ENCODE results near the gene MRPL24. TPM values are rescaled to one million over a fixed set of nuclear protein-coding genes. Genes with fewer than 3 reads are reported as not detected.

Gene MRPL24
- total RNA-seq, 1 donor from 2014 or later = 25.1 TPM

DNA sequence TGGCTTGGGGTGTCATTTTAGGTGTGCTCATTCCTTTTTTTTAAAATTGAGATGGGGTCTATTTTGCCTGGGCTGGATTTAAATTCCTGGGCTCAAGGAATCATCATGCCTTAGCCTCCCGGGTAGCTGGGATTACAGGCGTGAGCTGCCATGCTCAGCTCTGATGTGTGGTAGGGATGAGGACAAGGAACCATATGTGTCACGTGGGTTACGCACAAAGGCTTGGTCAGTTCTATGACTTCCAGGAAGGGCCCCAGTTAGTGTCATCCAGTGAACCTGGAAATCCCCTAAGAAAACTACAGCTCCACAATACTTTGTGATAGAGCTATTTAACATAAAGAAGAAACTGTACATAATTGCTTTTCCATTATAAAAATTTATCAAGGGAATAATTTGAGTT, 19.4 kb downstream of the MRPL24 start:
- DNase-seq = no peak
- Mint-ChIP-seq H3K4me1 (ENCODE audit: low read depth, unreplicated experiment) (no peaks in the 10 kb centered on the region), H3K27ac (ENCODE audit: unreplicated experiment) (no peak overlapping the region), H3K4me3 (ENCODE audit: unreplicated experiment) (no peak overlapping the region), H3K27me3 (ENCODE audit: unreplicated experiment) (no peaks in the 10 kb centered on the region), H3K36me3 (ENCODE audit: unreplicated experiment) (peaks cover 5% of the 10 kb centered on the region), H3K9me3 (ENCODE audit: unreplicated experiment) (no peaks in the 10 kb centered on the region)
- TF ChIP-seq, protein P1, sequence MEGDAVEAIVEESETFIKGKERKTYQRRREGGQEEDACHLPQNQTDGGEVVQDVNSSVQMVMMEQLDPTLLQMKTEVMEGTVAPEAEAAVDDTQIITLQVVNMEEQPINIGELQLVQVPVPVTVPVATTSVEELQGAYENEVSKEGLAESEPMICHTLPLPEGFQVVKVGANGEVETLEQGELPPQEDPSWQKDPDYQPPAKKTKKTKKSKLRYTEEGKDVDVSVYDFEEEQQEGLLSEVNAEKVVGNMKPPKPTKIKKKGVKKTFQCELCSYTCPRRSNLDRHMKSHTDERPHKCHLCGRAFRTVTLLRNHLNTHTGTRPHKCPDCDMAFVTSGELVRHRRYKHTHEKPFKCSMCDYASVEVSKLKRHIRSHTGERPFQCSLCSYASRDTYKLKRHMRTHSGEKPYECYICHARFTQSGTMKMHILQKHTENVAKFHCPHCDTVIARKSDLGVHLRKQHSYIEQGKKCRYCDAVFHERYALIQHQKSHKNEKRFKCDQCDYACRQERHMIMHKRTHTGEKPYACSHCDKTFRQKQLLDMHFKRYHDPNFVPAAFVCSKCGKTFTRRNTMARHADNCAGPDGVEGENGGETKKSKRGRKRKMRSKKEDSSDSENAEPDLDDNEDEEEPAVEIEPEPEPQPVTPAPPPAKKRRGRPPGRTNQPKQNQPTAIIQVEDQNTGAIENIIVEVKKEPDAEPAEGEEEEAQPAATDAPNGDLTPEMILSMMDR (IDR thresholded peaks at IDR 0.05; ENCODE audit: partially characterized antibody, unreplicated experiment) = no peak

DNA sequence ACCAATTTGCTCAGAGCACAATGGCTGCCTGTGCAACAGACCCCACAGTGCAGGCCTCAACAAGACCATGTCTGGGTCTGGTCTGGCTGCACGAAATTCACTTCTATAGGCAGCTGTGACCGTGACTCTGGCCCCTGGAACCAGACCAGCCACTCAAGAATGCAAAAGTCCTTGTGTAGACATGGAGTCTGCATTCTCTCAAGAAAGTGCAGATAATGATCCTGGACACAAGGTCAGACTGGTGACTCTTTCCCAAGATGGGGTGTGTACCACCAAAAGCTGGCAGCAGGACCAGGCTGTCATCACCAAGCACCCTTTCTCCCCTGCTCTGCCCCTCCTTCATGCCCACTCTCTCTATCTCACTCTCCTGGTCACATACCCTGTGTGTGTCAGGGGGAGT, 19.8 kb downstream of the MRPL24 start:
- Mint-ChIP-seq H3K4me3 (ENCODE audit: unreplicated experiment) (no peak overlapping the region), H3K9me3 (ENCODE audit: unreplicated experiment) (no peaks in the 10 kb centered on the region), H3K36me3 (ENCODE audit: unreplicated experiment) (peaks cover 5% of the 10 kb centered on the region), H3K4me1 (ENCODE audit: low read depth, unreplicated experiment) (no peaks in the 10 kb centered on the region), H3K27ac (ENCODE audit: unreplicated experiment) (no peak overlapping the region), H3K27me3 (ENCODE audit: unreplicated experiment) (no peaks in the 10 kb centered on the region)
- TF ChIP-seq, protein P1 (IDR thresholded peaks at IDR 0.05; ENCODE audit: partially characterized antibody, unreplicated experiment) = no peak
- no peak for DNase-seq

DNA sequence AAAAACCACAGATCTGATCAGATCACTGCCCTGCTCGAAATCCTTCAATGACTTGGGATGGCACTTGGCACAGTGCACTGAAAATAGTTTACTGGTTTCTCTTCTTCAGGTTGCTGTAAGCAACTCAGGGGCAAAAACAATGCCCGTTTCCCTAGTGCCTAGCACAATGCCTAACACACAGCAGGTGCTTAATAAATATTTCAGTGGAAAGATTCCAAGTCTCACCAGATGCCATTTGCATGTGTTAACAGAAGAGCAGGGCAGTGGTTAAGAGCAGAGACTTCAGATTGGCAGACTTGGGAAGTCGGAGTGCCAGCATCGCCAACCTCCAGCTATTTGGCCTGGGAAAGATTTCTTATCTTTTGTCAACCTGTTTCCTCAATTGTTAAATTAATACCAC, 23.5 kb downstream of the MRPL24 start:
- Mint-ChIP-seq H3K4me1 (ENCODE audit: low read depth, unreplicated experiment) (no peaks in the 10 kb centered on the region), H3K4me3 (ENCODE audit: unreplicated experiment) (no peak overlapping the region), H3K36me3 (ENCODE audit: unreplicated experiment) (peaks cover 5% of the 10 kb centered on the region), H3K9me3 (ENCODE audit: unreplicated experiment) (no peaks in the 10 kb centered on the region), H3K27ac (ENCODE audit: unreplicated experiment) (no peak overlapping the region), H3K27me3 (ENCODE audit: unreplicated experiment) (peaks cover 2% of the 10 kb centered on the region)
- TF ChIP-seq, protein P1 (IDR thresholded peaks at IDR 0.05; ENCODE audit: partially characterized antibody, unreplicated experiment) = no peak
- no peak for DNase-seq

DNA sequence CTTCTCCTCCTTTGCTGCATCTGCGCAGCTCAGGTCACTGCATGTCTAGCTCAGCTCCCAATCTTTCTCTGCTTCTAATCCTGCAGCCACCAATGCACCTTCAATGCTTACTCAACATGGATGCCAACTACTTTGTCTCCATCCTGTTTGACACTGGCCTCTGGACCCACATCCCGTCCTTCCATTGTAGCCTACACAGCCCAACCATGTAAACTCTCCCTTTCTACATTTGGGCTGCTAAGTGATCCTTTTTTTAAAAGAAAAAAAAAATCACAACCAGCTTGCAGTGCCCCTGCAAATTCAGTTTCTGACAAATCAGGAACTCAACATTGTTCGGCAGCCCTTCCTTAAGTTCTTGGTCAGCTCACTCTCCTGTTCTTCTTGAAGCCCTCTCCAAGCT, 26.1 kb downstream of the MRPL24 start:
- DNase-seq = no peak
- TF ChIP-seq, protein P1 (IDR thresholded peaks at IDR 0.05; ENCODE audit: partially characterized antibody, unreplicated experiment) = no peak
- Mint-ChIP-seq H3K4me1 (ENCODE audit: low read depth, unreplicated experiment) (no peaks in the 10 kb centered on the region), H3K9me3 (ENCODE audit: unreplicated experiment) (no peaks in the 10 kb centered on the region), H3K27me3 (ENCODE audit: unreplicated experiment) (peaks cover 2% of the 10 kb centered on the region), H3K4me3 (ENCODE audit: unreplicated experiment) (no peak overlapping the region), H3K36me3 (ENCODE audit: unreplicated experiment) (peaks cover 5% of the 10 kb centered on the region), H3K27ac (ENCODE audit: unreplicated experiment) (peak overlapping the region; percentile 1)

DNA sequence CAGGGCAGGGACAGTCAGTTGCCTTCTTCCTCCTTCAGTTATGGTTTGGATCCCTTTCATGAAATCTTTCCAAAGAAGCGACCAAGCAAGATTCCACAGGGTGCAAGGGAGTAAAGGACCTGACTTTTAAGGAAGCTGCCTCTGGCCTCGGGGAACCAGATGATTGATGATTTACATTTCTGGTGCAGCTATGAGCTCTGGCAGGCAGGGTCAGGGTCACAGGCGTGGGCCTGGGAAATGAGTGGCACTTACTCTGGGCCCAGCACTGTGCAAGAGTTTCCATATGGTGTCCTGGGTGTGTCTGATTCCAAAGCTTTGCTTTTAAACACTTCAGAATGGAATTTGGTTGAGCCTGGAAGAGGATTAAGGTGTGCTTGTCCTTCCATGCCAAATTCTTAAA, 28.3 kb downstream of the MRPL24 start:
- Mint-ChIP-seq H3K9me3 (ENCODE audit: unreplicated experiment) (no peaks in the 10 kb centered on the region), H3K36me3 (ENCODE audit: unreplicated experiment) (peaks cover 5% of the 10 kb centered on the region), H3K4me3 (ENCODE audit: unreplicated experiment) (no peak overlapping the region), H3K27me3 (ENCODE audit: unreplicated experiment) (peaks cover 2% of the 10 kb centered on the region), H3K27ac (ENCODE audit: unreplicated experiment) (no peak overlapping the region), H3K4me1 (ENCODE audit: low read depth, unreplicated experiment) (peaks cover 5% of the 10 kb centered on the region)
- TF ChIP-seq, protein P1 (IDR thresholded peaks at IDR 0.05; ENCODE audit: partially characterized antibody, unreplicated experiment) = no peak
- DNase-seq = no peak

Measured in glutamatergic neuron (in vitro differentiated cells).